Measurements from ENCODE around the gene LRP1B.

LRP1B gene

DNA sequence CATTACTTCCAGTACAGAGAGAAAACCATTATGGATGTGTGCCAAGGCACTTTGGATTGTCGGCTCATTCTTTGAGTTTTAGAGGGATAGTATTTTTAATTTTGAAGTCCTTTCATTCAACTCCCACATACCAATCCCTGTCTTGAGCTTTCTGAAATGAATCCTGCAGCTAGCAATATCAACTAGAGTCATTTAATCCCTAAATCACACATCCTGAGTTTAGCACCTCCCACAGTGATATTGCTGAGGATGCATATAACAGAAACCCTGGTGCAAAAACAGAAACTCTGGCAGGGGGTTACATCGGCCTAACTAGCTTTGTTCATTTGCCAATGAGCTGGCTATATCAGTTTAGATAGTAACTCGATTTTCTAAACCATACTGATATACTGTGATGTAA lies 427.3 kb downstream of the LRP1B start:
- H3K4me3 ChIP-seq (ENCODE audit: low read depth, low read length) = no peak overlapping the region
- no peak for DNase-seq (ENCODE audit: low read depth)
- TF ChIP-seq, protein P1, sequence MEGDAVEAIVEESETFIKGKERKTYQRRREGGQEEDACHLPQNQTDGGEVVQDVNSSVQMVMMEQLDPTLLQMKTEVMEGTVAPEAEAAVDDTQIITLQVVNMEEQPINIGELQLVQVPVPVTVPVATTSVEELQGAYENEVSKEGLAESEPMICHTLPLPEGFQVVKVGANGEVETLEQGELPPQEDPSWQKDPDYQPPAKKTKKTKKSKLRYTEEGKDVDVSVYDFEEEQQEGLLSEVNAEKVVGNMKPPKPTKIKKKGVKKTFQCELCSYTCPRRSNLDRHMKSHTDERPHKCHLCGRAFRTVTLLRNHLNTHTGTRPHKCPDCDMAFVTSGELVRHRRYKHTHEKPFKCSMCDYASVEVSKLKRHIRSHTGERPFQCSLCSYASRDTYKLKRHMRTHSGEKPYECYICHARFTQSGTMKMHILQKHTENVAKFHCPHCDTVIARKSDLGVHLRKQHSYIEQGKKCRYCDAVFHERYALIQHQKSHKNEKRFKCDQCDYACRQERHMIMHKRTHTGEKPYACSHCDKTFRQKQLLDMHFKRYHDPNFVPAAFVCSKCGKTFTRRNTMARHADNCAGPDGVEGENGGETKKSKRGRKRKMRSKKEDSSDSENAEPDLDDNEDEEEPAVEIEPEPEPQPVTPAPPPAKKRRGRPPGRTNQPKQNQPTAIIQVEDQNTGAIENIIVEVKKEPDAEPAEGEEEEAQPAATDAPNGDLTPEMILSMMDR (IDR thresholded peaks at IDR 0.05; ENCODE audit: low read depth, low read length, missing control alignments) = no peak

DNA sequence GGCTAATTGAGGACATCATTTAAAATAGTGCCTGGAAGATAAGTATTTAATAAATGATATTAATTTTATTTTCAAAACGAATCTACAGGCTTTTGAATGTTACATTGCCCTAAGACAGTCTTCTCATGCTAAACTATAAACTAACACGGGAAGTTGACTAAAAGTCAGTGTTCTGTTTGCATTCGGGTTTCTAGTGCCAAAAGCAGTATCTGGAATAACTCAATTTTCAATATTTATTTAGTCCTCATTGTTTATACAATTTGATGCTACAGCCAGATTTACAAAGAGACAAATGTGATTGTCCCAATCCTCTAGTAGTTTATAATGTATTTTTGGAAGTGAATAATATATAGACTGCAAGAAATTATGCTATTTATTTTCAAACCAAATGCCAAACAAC lies 429.2 kb downstream of the LRP1B start:
- TF ChIP-seq, protein P1 (IDR thresholded peaks at IDR 0.05; ENCODE audit: low read depth, low read length, missing control alignments) = no peak
- H3K4me3 ChIP-seq (ENCODE audit: low read depth, low read length) = no peak overlapping the region
- no peak for DNase-seq (ENCODE audit: low read depth)

DNA sequence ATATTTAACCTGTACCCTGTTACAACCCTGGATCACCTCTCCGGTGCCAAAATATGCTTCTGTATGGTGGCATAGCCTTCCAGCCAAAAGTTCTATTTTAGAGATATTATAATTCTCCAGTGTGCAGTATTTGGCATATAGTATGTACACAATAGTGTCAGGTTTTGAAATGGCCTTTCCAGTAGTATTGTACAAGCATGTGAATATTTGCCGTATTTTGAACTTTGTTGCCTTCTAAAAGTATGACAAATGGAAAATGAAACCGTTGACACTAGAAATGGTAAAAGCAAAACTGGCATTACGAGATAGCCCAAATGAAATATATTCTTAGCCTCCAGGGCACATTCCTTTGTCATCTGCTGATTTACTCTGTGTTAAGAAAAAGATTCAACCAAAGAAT lies 431.2 kb downstream of the LRP1B start:
- DNase-seq (ENCODE audit: low read depth) = no peak
- TF ChIP-seq, protein P1 (IDR thresholded peaks at IDR 0.05; ENCODE audit: low read depth, low read length, missing control alignments) = no peak
- no peak overlapping the region for H3K4me3 ChIP-seq (ENCODE audit: low read depth, low read length)

DNA sequence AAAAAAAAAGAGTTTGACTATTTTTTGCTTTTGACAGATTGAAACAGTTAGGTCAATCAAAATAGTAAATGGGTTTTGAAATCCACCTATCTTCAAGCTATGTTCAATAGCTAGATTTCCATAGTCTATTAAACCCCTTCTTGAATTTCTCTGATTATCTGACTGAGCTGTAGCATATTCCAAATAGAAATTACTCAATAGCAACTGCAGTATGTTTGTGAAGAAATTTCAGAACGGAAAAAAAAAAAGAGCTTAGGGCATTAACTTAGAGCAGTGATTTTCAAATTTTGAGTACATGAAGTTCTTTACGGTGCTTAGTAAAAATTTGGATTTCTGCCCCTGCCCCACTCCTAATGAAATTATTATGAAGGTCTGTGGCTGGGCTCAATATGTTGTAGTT lies 432.3 kb downstream of the LRP1B start:
- DNase-seq (ENCODE audit: low read depth) = no peak
- TF ChIP-seq, protein P1 (IDR thresholded peaks at IDR 0.05; ENCODE audit: low read depth, low read length, missing control alignments) = no peak

DNA sequence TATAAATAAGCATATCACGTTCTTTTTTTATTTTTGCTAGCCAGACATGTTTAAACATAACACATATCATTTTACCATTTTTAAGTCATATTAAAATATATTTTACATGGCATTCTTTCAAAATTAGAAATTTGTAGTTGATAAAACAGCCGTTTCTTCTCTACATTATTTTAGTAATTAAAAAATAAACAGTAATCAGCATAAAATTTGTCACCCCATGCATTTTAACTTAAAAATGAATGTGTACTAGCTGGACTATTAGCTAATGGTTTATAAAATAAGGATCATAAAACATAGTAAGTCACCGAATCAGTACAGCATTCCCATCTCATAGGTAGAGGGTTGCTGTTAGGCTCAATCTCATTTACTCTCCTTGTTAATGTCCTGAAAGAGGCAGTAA lies 433.8 kb downstream of the LRP1B start:
- TF ChIP-seq, protein P1 (IDR thresholded peaks at IDR 0.05; ENCODE audit: low read depth, low read length, missing control alignments) = no peak
- H3K4me3 ChIP-seq (ENCODE audit: low read depth, low read length) = no peak overlapping the region
- no peak for DNase-seq (ENCODE audit: low read depth)

More for the DNA sequence above, 432.3 kb downstream of the LRP1B start:
- H3K4me3 ChIP-seq (ENCODE audit: low read depth, low read length) = no peak overlapping the region

DNA sequence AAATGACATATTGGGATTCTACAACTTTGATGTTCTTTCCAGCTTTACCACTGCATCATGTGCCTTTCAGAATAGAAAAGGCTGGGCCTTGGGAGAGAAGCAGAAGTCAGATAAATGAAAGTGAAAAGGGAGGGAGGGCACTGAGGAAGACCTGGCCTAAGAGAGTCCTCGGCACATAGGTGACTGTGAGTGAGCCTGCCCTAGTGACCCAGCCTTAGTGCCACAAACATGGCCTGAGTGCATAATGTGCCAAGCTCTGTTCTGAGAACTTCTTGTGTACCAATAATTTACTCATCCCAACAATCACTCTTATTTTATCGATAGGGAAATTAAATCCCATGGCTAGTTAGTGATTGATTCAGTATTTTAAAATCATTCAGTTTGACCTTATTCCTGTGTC lies 436.6 kb downstream of the LRP1B start:
- TF ChIP-seq, protein P1 (IDR thresholded peaks at IDR 0.05; ENCODE audit: low read depth, low read length, missing control alignments) = no peak
- DNase-seq (ENCODE audit: low read depth) = no peak

DNA sequence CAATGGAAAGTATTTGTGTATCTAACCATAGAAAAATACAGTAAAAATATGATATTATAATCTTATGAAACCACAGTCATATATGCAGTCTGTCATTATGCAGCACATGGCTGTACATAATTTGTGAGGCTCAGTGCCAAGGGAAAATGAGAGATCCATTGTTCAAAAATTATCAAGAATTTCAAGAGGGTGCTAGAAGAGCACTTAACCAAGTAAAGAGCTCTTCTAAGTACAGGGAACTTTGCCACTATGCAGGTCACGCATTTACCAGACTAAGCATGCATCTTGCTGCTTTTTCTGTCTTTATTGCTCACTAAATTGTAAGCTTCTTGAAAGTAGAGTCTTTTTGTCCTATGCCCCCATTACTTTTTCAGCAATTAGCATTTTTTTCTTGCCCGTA lies 438.0 kb downstream of the LRP1B start:
- no peak for DNase-seq (ENCODE audit: low read depth)
- H3K4me3 ChIP-seq (ENCODE audit: low read depth, low read length) = no peak overlapping the region
- TF ChIP-seq, protein P1 (IDR thresholded peaks at IDR 0.05; ENCODE audit: low read depth, low read length, missing control alignments) = no peak

More for the DNA sequence above, 436.6 kb downstream of the LRP1B start:
- H3K4me3 ChIP-seq (ENCODE audit: low read depth, low read length) = no peak overlapping the region

All from GM12864 (cell line).